ENCODE measurements around the gene TPST2. TPM values are rescaled to one million over a fixed set of nuclear protein-coding genes. Genes with fewer than 3 reads are reported as not detected.

TPST2 gene
- total RNA-seq, 1 experiment from 2014 or later, result 11.8 TPM

DNA sequence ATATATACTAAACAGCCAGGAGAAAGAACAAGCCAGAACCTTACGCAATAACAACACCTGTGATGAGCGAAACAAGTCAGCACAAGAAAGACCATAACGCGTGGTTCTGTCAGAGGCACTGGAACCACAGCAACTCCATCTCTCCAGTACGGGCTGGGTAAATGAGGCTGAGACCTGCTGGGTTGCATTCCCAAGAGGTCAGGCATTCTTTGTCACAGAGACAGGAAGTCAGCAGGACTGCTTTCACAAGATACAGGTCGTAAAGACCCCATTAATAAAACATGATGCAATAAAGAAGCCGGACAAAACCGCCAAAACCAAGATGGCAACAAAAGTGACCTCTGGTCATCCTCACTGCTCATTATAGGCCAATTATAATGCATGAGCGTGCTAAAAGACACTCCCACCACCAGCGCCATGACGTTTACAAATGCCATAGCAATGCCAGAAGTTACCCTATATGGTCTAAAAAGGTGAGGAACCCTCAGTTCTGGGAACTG is 21.7 kb downstream of the TPST2 start:
- H3K27ac ChIP-seq (ENCODE audit: low read depth, low read length), result no peak overlapping the region
- H3K9me3 ChIP-seq (ENCODE audit: control insufficient read depth in 1 of 2, insufficient read depth in 1 of 2, low read depth in 1 of 2, low read length in 2 of 2), result no peaks in the 10 kb centered on the region
- CTCF ChIA-PET, result no interaction called here
- peak overlapping the region; percentile 31 for H3K4me2 ChIP-seq (ENCODE audit: low read length)
- DNase-seq (ENCODE audit: low read depth, low spot score) (no peak), ATAC-seq (no peak; the same call in 1 of the 2 replicates)
- H3K9ac ChIP-seq (ENCODE audit: low read length), result no peak overlapping the region
- peaks cover 6 to 9% of the 10 kb centered on the region in 2 experiments; a peak in 3 of 4 replicates for H3K4me1 ChIP-seq (ENCODE audit: control insufficient read depth in 1 of 2, insufficient read depth in 2 of 2, low read length in 2 of 2)
- POLR2A ChIA-PET, result no interaction called here
- BruUV-seq (replicated peaks), result no TSS peak
- RAD21 ChIA-PET (ENCODE audit: low non-redundant PET in 1 of 2, low total read pairs in 2 of 2, uncharacterized antibody in 2 of 2, unreplicated experiment in 2 of 2), result no interaction called here
- TF ChIP-seq SRF (IDR thresholded peaks at IDR 0.05; ENCODE audit: low read depth), result no peak
- TF ChIP-seq ATF3 (IDR thresholded peaks at IDR 0.05), result no peak
- no peak for TF ChIP-seq JUND (IDR thresholded peaks at IDR 0.05)
- TF ChIP-seq ZBTB33 (IDR thresholded peaks at IDR 0.05; ENCODE audit: extremely low read depth, insufficient replicate concordance, low read length), result no peak
- no peak for TF ChIP-seq REST (IDR thresholded peaks at IDR 0.05; ENCODE audit: low read depth)
- TF ChIP-seq TCF7L2 (IDR thresholded peaks at IDR 0.05; ENCODE audit: borderline replicate concordance, extremely low read depth, insufficient read depth, insufficient read length), result no peak
- no peak for TF ChIP-seq ZNF274 (IDR thresholded peaks at IDR 0.05; ENCODE audit: low read depth, low read length)
- TF ChIP-seq CBX3 (IDR thresholded peaks at IDR 0.05; ENCODE audit: low read depth), result no peak
- TF ChIP-seq POLR2A (IDR thresholded peaks at IDR 0.05; ENCODE audit: borderline replicate concordance, extremely low read depth, insufficient read depth, insufficient read length), result no peak
- no peak for TF ChIP-seq ELF1 (IDR thresholded peaks at IDR 0.05; ENCODE audit: borderline replicate concordance, low read depth)
- TF ChIP-seq EZH2phosphoT487 (IDR thresholded peaks at IDR 0.05; ENCODE audit: borderline replicate concordance), result no peak
- no peak for TF ChIP-seq EZH2 (IDR thresholded peaks at IDR 0.05)
- no peak for TF ChIP-seq ZFX (IDR thresholded peaks at IDR 0.05)
- TF ChIP-seq SIN3A (IDR thresholded peaks at IDR 0.05; ENCODE audit: low read depth), result no peak
- no peak for TF ChIP-seq CTCF (IDR thresholded peaks at IDR 0.05 in 2 of 3, conservative IDR thresholded peaks at IDR 0.05 in 1 of 3; ENCODE audit: borderline replicate concordance in 1 of 3, insufficient read depth in 1 of 3, low read depth in 2 of 3, low read length in 2 of 3)
- no peak overlapping the region for H3K4me3 ChIP-seq (replicated peaks in 1 of 2; ENCODE audit: low read depth in 1 of 2, low read length in 2 of 2)
- intact Hi-C loops (cut with micrococcal nuclease), result no loop called here
- H2AFZ ChIP-seq (ENCODE audit: low read depth, low read length, poor library complexity, severe bottlenecking), result no peak overlapping the region
- no peaks in the 10 kb centered on the region for H3K9me2 ChIP-seq (ENCODE audit: insufficient read depth)
- no peaks in the 10 kb centered on the region for H3K27me3 ChIP-seq (ENCODE audit: insufficient read depth, low read length)
- no peaks in the 10 kb centered on the region for H4K20me1 ChIP-seq (ENCODE audit: insufficient read depth)
- H3K36me3 ChIP-seq (ENCODE audit: control insufficient read depth in 1 of 2, insufficient read depth in 2 of 2, low read length in 2 of 2), result no peaks in the 10 kb centered on the region
- peaks cover 6% of the 10 kb centered on the region; the same call in 1 of the 2 replicates for H3K79me2 ChIP-seq (ENCODE audit: insufficient read depth, low read length)

Data from HCT116 (cell line).